ENCODE data around the gene IKZF3.

Gene IKZF3

DNA sequence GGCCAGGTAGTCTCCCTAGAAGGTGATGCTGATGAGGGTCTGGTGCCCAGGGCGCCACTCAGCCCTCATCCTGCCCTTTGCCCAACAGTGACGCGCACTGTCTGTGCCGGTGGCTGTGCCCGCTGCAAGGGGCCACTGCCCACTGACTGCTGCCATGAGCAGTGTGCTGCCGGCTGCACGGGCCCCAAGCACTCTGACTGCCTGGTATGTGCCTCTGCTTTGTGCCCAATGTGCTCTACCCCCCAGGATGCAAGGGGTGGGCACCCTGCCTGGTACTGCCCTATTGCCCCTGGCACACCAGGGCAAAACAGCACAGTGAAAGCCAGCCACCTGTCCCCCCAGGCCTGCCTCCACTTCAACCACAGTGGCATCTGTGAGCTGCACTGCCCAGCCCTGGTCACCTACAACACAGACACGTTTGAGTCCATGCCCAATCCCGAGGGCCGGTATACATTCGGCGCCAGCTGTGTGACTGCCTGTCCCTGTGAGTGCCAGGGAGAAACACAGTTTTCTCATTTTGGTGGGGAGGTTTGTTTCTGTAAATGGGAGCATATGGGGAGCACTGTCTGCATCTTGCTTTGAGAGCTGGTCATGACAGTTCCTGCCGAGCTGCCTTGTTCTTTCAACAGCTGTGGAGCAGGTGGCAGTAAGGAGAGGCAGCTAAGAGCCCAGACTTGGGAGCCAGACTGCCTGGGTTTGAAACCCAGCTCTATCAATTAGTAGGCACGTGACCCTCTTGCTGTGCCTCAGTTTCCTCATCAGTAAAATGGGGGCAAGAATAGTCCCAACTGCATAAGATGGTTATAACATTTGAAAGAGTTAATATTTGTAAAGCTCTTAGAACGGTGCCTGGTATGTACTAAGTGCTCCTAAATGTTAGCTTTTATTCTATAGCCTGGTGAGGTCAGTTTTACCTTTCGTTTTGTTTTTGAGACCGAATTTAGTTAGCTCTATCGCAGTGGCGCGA lies 153.8 kb downstream of the IKZF3 start:
- TF ChIP-seq EZH2phosphoT487 (IDR thresholded peaks at IDR 0.05; ENCODE audit: borderline replicate concordance): no peak
- TF ChIP-seq, protein P1, sequence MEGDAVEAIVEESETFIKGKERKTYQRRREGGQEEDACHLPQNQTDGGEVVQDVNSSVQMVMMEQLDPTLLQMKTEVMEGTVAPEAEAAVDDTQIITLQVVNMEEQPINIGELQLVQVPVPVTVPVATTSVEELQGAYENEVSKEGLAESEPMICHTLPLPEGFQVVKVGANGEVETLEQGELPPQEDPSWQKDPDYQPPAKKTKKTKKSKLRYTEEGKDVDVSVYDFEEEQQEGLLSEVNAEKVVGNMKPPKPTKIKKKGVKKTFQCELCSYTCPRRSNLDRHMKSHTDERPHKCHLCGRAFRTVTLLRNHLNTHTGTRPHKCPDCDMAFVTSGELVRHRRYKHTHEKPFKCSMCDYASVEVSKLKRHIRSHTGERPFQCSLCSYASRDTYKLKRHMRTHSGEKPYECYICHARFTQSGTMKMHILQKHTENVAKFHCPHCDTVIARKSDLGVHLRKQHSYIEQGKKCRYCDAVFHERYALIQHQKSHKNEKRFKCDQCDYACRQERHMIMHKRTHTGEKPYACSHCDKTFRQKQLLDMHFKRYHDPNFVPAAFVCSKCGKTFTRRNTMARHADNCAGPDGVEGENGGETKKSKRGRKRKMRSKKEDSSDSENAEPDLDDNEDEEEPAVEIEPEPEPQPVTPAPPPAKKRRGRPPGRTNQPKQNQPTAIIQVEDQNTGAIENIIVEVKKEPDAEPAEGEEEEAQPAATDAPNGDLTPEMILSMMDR (conservative IDR thresholded peaks at IDR 0.05; ENCODE audit: low read length): no peak
- Histone ChIP-seq H3K4me2 (ENCODE audit: low read depth, low read length, poor library complexity, severe bottlenecking) (no peak overlapping the region), H3F3A (ENCODE audit: low read depth) (no peaks in the 10 kb centered on the region), H3K36me3 (ENCODE audit: insufficient read depth, low read length) (no peaks in the 10 kb centered on the region), H3K4me1 (ENCODE audit: insufficient read depth, low read length, poor library complexity, severe bottlenecking) (peaks cover 16% of the 10 kb centered on the region), H3K9me2 (replicated peaks; ENCODE audit: low read depth, low read length) (no peaks in the 10 kb centered on the region), H3K79me2 (ENCODE audit: insufficient read depth, low read length) (no peaks in the 10 kb centered on the region), H3K27me3 (ENCODE audit: insufficient read depth, low read length, poor library complexity, severe bottlenecking) (no peaks in the 10 kb centered on the region), H3K4me3 (ENCODE audit: low read length, poor library complexity, severe bottlenecking) (no peak overlapping the region), H4K20me1 (ENCODE audit: insufficient read depth, low read length, poor library complexity, severe bottlenecking) (no peaks in the 10 kb centered on the region), H3K9me3 (ENCODE audit: insufficient read depth, low read depth, low read length) (no peaks in the 10 kb centered on the region), H3K9ac (ENCODE audit: low read depth, low read length, poor library complexity, severe bottlenecking) (no peak overlapping the region), H2AFZ (ENCODE audit: low read length) (no peak overlapping the region)

DNA sequence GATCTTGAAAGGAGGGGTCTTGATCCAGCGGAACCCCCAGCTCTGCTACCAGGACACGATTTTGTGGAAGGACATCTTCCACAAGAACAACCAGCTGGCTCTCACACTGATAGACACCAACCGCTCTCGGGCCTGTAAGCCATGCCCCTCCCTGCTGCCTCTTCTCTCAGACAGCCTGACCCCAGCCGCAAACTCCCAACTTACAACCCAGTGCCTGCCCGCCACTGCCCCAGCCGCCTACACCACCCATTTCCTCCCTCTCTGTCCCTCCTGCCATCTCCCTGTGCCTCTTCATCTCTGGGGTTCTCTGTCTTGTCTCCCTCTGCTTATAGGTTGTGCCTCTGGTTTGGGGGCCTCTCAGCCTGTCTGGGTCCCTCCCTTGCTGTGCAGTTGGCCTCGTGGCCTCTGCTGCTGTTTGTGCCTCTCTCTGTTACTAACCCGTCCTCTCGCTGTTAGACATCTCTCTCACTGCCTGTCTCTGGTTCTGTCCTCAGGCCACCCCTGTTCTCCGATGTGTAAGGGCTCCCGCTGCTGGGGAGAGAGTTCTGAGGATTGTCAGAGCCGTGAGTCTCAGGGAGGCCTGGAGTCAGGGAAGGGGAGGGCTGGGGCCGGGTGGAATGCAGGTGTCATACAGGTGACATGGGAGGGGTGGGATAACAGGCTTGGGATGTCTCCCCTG lies 154.7 kb downstream of the IKZF3 start:
- TF ChIP-seq EZH2phosphoT487 (IDR thresholded peaks at IDR 0.05; ENCODE audit: borderline replicate concordance): no peak
- TF ChIP-seq, protein P1 (conservative IDR thresholded peaks at IDR 0.05; ENCODE audit: low read length): no peak
- Histone ChIP-seq H3K9ac (ENCODE audit: low read depth, low read length, poor library complexity, severe bottlenecking) (no peak overlapping the region), H3K9me3 (ENCODE audit: insufficient read depth, low read depth, low read length) (no peaks in the 10 kb centered on the region), H2AFZ (ENCODE audit: low read length) (no peak overlapping the region), H3F3A (ENCODE audit: low read depth) (no peaks in the 10 kb centered on the region), H3K4me1 (ENCODE audit: insufficient read depth, low read length, poor library complexity, severe bottlenecking) (peaks cover 16% of the 10 kb centered on the region), H3K4me2 (ENCODE audit: low read depth, low read length, poor library complexity, severe bottlenecking) (no peak overlapping the region), H3K27me3 (ENCODE audit: insufficient read depth, low read length, poor library complexity, severe bottlenecking) (no peaks in the 10 kb centered on the region), H4K20me1 (ENCODE audit: insufficient read depth, low read length, poor library complexity, severe bottlenecking) (no peaks in the 10 kb centered on the region), H3K79me2 (ENCODE audit: insufficient read depth, low read length) (no peaks in the 10 kb centered on the region), H3K36me3 (ENCODE audit: insufficient read depth, low read length) (no peaks in the 10 kb centered on the region), H3K9me2 (replicated peaks; ENCODE audit: low read depth, low read length) (no peaks in the 10 kb centered on the region), H3K4me3 (ENCODE audit: low read length, poor library complexity, severe bottlenecking) (no peak overlapping the region)

Measured in Loucy (cell line).